BE2C (cell line): Measurements from ENCODE around the gene GPX7.

Experiments used
- DNase-seq: peaks from one replicate; pipeline ENCODE4 v3.0.0-alpha.2; 2020
- H3K27me3 ChIP-seq: fragments of 250-450 bp; sonication (Bioruptor Pico); 2 replicates; pipeline ENCODE4 v1.5.1; 2020; ENCODE audit warnings: mild to moderate bottlenecking
- H3K36me3 ChIP-seq: fragments of 250-450 bp; sonication (Bioruptor Pico); 2 replicates; pipeline ENCODE4 v1.5.1; 2020; ENCODE audit warnings: mild to moderate bottlenecking
- H3K4me1 ChIP-seq: fragments of 250-450 bp; sonication (Bioruptor Pico); 2 replicates; pipeline ENCODE4 v1.5.1; 2020
- H3K4me3 ChIP-seq: 2 replicates; pipeline ENCODE4 v1.5.1; 2011; ENCODE audit warnings: low read depth, low read length
- H3K9me3 ChIP-seq: fragments of 250-450 bp; sonication (Bioruptor Pico); 2 replicates; pipeline ENCODE4 v1.5.1; 2020
- CTCF ChIP-seq: IDR thresholded peaks from 2 replicates; pipeline ENCODE4 v1.5.1; 2012; ENCODE audit warnings: mild to moderate bottlenecking, low read depth, low read length

Gene GPX7

GRCh38 chr1:52635321-52636089 is 33.3 kb downstream of the GPX7 start:
- H3K36me3 ChIP-seq, result no peaks in the 10 kb centered on the region
- DNase-seq, result no peak
- H3K4me3 ChIP-seq, result no peak overlapping the region
- no peaks in the 10 kb centered on the region for H3K9me3 ChIP-seq
- H3K27me3 ChIP-seq, result peaks cover 5% of the 10 kb centered on the region
- no peaks in the 10 kb centered on the region for H3K4me1 ChIP-seq
- no peak for TF ChIP-seq CTCF

GRCh38 chr1:52636721-52637695 is 34.8 kb downstream of the GPX7 start:
- H3K27me3 ChIP-seq, result peaks cover 5% of the 10 kb centered on the region
- H3K36me3 ChIP-seq, result no peaks in the 10 kb centered on the region
- H3K9me3 ChIP-seq, result no peaks in the 10 kb centered on the region; the same call in 1 of the 2 replicates
- no peak overlapping the region for H3K4me3 ChIP-seq
- TF ChIP-seq CTCF, result no peak
- H3K4me1 ChIP-seq, result no peaks in the 10 kb centered on the region
- DNase-seq, result no peak

- no peak for TF ChIP-seq CTCF
Observed at GRCh38 chr1:52637946-52638345, 35.8 kb downstream of the GPX7 start.

GRCh38 chr1:52640697-52641096 is 38.5 kb downstream of the GPX7 start:
- Histone ChIP-seq H3K27me3 (no peaks in the 10 kb centered on the region), H3K4me1 (no peaks in the 10 kb centered on the region), H3K4me3 (no peak overlapping the region), H3K9me3 (no peaks in the 10 kb centered on the region; the same call in 1 of the 2 replicates), H3K36me3 (no peaks in the 10 kb centered on the region)
- no peak for DNase-seq
- no peak for TF ChIP-seq CTCF

More at GRCh38 chr1:52637946-52638345, 35.8 kb downstream of the GPX7 start:
- DNase-seq, result no peak
- no peaks in the 10 kb centered on the region for H3K36me3 ChIP-seq
- no peak overlapping the region for H3K4me3 ChIP-seq
- no peaks in the 10 kb centered on the region; the same call in 1 of the 2 replicates for H3K9me3 ChIP-seq
- H3K27me3 ChIP-seq, result peaks cover 5% of the 10 kb centered on the region
- H3K4me1 ChIP-seq, result no peaks in the 10 kb centered on the region

GRCh38 chr1:52641307-52641706 is 39.1 kb downstream of the GPX7 start:
- Histone ChIP-seq H3K4me3 (no peak overlapping the region), H3K9me3 (no peaks in the 10 kb centered on the region; the same call in 1 of the 2 replicates), H3K4me1 (no peaks in the 10 kb centered on the region), H3K36me3 (no peaks in the 10 kb centered on the region), H3K27me3 (no peaks in the 10 kb centered on the region)
- no peak for TF ChIP-seq CTCF
- no peak for DNase-seq
